HG03095 (cell line): ENCODE data around the gene C18orf63.
"Not testable (repeated sequence)": the region's sequence is repeated elsewhere in the genome, so short reads cannot be mapped to it uniquely, and the experiment has no call there.

ENCODE experiments used
- ATAC-seq: cut with Tn5 transposase; IDR thresholded peaks from one replicate; pipeline ENCODE4 v1.9.1; 2021; ENCODE audit warnings: moderate library complexity; ENCODE audit not compliant: unreplicated experiment

Gene C18orf63

DNA sequence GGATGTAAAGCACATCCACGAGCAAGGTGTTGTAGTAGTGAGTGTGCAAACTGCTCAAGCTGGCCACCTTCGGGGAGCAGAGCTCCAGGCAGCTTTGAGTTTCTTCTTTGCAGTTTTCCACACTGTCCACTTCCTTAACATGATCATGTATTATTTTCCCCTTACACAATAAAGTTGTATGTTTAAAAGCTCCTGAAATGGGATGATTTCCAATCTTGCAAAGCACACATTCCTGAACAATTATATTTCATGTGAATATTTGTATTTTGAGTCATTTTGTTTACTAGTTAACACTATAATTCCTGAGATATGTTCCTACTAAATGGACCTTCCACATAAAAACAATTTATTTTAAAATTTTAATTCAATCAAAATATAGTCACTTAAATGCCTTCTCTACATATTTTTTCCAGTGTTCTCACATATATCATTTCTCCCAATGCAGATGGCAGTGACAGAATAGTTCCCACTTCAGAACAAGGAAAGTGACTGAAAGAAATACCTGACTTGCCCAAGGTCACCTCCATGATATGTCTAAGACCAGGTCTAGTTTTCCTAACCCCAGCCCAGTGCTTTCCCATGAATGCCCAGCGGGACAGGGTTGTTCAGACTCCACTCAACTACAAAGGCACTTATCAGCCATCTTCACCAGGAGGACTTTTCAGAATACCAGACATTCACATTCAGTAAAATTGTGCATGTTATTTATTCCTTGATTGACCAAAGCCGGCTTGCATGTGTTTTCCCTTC, 29.4 kb upstream of the C18orf63 start:
- ATAC-seq, result no peak

DNA sequence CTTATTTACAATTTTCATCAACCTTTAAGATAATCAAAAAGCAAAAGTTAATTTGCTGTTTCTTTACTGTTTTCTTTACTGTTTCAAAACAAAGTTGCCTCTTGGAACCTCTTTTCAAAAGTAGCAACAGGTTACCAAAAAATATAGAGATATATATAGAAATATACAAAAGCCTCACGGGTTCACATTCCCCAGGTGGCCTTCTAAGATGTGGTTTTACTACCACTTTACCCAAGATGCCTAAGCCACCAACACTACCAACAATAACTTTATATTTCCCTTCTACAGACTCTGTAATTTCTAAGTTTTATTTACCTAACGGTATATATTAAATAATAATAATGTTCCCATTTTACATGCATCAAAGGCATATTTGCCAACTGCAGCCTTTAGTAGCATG, 28.8 kb upstream of the C18orf63 start:
- ATAC-seq, result no peak

DNA sequence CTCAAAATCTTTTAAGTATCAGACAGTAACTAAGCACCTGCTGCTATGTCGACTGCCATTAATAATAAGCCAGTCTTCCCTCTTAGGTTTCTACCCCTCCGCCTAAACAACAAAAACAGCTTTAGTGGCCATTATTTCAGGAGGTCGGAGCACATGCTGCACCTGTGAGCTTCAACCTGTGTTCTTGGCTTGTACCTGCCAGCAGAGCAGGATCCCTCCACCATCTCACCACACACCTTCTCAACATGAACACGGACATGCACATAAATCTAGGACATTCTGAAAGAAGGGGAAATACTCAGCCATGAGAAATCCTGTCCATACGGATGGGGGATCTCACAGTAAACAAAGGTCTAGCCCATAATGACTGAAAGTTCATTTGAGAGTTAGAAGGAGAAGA, 27.6 kb upstream of the C18orf63 start:
- no peak for ATAC-seq

DNA sequence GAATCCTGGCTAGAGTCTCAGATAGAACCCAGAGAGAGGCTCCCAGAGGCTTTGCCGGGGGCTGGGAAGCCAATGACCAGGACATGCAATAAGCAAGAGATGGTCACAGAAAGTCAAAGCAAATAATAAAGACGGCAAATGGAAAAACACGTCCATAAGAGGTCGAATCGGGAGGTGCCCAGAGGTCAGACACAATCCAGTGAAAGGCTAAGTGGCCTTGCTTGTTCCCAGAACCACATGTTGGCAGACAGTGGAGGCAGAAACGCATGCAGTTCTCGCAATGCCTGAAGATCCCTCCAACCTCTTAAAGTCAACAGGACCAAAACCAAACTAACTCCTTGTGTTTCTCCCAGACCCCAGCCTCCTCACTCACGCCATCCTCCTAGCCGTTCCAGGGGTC, 26.9 kb upstream of the C18orf63 start:
- no peak for ATAC-seq

DNA sequence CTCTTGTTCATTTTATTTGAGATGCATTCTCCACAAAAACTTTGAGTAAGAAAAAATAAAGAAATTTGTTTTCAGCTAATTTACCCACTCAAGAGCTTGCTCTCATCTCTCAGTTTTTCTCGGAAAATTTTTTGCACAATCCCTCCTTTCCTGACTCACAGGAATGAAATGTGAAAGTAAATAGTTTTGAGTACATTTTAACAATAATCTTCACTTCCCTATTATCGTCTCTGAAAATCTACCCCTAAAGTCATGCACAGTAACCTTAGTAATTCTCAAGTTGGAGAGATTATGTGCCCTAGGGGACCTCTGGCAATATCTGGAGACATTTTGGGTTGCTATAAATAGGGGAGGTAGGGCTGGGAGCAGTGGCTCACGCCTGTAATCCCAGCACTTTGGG, 26.5 kb upstream of the C18orf63 start:
- no peak for ATAC-seq

DNA sequence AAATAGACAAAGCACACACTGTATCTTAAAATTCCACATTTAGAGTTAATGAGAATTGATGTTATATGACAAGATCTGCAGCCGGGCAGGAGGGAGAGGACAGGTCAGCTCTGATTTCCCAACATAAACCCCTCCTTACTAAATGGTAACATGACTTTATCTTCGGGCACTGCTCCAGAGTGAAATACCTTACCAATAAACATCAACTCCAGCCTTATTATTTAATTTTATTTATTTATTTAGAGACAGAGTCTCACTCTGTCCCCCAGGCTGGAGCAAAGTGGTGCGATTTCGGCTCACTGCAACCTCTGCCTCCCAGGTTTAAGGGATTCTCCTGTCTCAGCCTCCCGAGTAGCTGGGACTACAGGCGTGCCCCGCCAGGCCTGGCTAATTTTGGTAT, 25.6 kb upstream of the C18orf63 start:
- ATAC-seq, result no peak

DNA sequence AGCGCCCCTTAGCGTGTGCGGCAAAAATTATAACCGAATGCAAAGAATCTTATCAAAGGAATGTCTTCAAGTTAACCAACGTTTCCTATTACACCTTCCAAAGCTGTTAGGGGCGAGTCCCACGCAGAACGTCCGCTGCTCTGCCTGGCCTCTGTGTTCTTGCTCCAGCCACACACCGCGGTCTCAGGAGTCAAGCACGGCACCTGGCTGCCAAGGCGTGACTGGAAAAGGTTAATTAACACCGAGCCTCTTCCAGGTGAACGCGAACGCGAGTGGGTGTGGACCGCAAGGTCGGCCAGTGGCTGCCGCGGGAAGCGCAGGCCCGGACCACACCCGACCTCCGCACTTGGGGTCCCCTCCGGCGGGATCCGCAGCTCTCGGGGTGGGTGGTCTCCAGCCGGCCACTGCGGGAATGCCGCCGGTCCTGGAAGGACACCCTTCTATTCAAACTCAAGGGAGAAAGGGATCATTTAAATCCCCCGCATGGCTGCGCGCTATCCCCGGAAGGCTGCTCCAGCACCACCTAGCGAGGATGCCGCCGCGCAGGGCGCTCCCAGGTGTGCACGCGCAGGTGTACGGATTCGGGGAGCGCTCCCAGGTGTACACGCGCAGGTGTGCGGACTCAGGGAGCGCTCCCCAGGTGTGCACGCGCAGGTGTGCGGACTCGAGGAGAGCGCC, 24.7 kb upstream of the C18orf63 start:
- no peak for ATAC-seq

DNA sequence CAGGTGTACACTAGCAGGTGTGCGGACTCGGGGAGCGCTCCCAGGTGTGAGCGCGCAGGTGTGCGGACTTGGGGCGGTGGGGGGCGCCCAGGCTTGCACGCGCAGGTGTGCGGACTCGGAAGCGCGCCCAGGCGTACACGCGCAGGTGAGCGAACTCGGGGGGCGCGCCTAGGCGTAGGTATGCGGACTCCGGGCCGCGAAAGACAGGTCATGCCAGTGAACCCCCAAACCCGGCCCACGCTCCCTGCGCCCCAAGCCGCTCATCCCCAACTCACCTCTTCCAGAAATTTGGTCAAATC, 24.2 kb upstream of the C18orf63 start:
- no peak for ATAC-seq

DNA sequence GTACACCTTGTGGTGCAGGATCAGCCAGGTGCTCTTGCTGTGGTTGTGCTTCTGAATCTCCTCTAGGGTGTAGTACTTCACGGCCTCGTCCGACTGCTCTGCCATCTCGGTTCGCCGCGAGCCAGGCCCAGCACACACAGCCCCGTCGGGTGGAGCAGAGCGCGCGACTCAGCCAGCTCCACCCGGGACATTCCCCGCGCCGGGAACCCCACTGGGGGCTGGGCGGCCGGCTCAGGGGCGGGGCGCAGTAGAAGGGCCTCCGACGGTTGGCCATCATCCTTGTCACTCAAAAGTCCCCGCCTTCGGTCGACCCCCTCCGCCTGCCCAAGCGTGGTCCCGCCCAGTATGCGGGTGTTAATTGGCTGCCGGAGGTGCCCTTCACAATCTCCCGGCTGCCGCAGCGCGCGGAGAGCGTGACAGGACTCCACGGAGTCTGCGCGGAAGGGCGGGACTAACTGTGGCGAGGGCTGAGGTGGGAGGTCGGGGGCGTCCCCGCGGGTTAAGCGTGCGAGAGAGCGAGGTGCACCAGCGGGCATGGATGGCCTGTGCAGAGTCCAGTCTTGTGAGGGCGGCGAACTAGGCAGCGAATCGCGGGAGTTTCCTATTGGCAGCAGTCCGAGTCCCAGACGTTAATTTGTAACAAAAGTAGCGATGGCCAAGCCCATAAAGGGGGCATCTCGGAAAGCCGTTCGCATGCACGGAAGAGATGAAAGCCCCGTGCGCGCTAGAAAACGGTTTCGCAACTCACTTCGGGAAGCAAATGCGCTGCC, 23.7 kb upstream of the C18orf63 start, which contains the start of gene CYB5A:
TSS of gene CYB5A (minus strand) at position 193 of the 770 bp plus-strand sequence. CDS start at position 105, 88 bp downstream.
- peak; percentile 99 for ATAC-seq

DNA sequence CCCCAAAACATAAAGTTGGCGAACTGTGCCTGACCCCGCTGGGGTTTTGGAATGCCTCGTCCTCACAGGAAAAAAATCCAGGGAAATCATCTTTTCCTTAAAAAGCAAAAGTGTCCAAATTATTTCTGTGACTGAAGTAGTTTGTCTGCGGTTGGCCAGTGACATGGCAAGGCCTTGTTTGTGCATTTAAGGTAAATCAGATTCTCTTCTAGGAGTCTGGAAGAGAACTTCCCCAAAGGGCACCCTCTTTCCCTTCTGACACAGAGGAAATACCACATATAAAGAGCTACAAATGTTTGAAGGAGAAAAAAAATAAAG, 23.1 kb upstream of the C18orf63 start:
- ATAC-seq, result no peak

DNA sequence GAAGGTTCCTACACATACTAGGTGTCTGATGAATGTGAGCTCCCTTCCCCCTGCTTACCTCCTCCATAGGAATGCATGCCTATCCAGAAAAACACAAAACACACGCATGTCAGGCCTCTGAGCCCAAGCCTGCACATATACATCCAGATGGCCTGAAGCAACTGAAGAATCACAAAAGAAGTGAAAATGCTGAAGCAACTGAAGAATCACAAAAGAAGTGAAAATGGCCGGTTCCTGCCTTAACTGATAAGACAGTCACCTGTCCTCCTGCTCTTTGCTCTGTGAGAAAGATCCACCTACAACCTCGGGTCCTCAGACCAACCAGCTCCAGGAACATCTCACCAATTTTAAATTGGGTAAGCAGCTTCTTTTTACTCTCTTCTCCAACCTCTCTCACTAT, 22.7 kb upstream of the C18orf63 start:
- not testable (repeated sequence) for ATAC-seq

DNA sequence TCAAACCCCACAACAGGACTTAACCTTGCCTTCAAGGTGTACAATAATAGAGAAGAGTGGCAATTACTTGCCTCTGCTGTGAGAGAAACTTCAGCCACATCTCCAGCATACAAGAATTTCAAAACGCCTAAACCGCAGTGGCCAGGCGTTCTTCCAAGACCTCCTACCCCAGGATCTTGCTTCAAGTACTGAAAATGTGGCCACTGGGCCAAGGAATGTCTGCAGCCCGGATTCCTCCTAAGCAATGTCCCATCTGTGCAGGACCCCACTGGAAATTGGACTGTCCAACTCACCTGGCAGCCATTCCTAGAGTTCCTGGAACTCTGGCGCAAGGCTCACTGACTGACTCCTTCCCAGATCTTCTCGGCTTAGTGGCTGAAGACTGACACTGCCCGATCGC, 21.1 kb upstream of the C18orf63 start:
- no peak for ATAC-seq

DNA sequence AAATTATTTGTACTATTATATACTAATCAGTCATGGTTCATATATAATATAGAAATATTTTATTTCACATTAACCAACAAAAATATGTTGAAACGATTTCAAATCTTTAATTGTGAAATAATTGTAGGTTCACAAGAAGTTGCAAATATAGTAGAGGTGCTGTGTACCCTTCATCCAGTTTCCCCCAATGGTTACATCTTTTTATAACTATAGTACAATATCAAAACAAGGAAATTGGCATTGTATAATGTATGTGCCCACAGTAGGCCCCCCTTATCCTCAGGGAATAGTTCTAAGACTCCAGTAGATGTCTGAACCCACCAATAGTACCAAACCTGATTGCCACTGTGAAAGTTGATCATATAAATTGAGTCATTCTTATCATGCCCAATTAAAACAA, 16.5 kb upstream of the C18orf63 start:
- ATAC-seq, result no peak

DNA sequence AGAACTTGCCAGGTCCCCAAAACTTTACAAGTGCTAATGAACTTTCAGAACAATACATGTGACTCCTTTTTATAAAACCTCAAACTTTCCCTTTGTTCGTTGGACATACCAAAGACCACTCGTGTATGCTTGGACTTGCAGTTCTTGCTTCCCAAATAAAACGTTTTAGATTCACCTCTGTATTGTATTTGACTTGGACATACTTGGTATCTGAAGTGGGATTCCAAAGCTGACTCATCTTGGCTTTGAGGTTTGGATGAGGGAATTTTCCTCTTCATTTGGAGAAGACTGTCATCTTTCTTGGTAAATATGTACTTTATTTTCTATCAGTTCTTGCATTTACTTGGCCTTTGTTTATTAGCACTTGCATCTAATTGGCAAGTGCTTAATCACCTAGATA, 15.9 kb upstream of the C18orf63 start:
- no peak for ATAC-seq

DNA sequence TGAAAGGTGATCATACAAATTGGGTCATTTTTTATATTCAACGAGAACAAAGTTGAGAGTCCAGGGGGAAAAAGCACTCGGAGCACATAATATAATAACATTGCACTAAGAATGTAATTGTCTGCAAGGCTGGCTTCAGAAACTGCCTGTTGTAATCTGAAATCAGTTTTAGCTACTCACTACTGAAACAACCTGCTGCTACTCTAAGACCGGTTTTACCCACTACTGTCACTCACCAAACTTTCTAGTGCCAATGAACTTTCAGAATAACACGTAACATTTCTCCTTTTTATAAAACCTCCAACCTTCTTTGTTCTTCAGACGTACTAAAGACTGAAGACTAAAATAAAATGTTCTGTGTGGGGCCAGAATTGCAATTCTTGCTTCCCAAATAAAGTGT, 12.3 kb upstream of the C18orf63 start:
- no peak for ATAC-seq

DNA sequence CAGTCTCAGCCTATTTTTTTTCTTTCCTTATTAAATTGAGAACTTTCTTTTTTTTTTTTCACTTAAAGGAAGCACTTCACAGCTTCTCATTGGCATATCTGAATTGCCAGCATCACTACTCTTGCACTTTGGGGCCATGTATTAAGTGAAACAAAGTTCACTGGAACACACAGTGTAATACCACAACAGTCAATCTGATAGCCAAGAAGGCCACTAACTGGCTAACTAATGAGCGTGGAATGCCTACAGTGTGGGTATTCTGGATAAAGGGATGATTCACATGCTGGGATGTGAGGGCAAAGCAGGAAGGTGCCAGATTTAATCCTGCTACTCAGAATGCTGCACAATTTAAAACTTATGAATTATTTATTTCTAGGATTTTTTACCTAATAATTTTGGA, 11.7 kb upstream of the C18orf63 start:
- no peak for ATAC-seq

DNA sequence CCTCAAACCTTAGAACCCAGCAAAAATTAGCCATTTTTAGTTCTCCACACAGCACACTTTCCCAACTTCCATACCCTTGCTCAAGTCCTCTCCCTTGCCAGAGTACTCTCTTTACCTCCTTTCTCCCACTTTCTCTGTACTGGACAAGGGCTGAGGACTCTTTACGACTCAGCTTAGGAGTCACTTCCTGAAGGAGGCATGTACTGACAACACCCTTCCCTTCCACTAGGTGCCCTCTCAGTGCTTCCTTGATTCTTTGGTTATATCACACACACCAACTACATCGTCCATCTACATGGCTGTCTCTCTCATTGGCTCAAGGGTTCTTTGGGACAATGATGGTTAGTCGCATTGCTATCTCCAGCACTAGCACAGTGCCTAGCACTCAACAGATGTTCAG, 5.2 kb upstream of the C18orf63 start:
- no peak for ATAC-seq

DNA sequence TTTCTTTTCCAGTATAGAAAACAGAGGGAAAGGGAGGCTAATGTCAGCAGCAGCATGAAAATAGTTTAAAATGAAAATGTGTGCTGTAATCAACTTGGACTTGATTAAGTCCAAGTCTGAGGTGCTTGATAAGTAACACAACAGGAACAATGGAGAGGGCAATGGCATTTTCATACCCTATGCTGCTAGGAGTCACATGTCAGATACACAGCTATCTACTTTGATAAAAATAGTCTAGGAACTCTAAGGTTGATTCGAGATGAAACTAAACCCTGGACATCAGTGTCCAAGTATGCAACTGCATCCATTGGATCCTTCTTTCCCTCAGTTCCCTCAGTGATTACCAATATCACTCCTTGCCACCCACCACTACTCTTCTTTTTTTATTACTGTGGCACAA, 4.6 kb upstream of the C18orf63 start:
- ATAC-seq, result no peak

DNA sequence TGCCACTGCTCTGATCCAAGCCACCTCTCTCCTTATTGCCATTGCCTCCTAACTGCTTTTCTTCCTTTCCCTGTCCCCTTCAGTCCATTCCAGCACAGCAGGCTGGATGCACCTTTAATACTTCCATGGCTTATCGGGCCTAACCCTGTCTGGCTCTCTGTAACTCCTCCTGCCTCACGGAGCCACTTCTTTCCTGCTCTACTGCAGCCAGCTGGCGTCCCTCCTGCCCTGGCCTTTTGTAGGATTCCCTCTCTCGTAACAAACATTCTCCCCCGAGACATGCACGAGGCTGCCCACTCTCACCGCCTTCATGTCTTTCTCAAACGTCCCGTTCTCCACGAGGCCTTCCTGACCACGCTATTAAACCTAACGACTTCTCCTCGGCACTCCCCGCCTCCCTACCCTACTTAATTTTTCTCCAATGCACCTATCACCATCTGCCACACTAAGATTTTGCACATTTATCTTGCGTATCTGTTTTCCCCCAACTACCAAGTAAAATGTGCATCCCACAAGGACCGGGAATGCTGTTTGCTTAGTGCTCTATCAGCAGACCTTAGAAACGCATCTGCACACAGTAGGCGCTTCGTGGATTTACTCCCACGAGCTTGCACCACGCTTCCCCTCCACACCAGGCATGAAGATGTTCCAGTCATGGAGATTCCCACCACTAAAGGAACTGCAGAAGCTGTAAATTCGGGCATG, 728 bp upstream of the C18orf63 start:
- no peak for ATAC-seq

DNA sequence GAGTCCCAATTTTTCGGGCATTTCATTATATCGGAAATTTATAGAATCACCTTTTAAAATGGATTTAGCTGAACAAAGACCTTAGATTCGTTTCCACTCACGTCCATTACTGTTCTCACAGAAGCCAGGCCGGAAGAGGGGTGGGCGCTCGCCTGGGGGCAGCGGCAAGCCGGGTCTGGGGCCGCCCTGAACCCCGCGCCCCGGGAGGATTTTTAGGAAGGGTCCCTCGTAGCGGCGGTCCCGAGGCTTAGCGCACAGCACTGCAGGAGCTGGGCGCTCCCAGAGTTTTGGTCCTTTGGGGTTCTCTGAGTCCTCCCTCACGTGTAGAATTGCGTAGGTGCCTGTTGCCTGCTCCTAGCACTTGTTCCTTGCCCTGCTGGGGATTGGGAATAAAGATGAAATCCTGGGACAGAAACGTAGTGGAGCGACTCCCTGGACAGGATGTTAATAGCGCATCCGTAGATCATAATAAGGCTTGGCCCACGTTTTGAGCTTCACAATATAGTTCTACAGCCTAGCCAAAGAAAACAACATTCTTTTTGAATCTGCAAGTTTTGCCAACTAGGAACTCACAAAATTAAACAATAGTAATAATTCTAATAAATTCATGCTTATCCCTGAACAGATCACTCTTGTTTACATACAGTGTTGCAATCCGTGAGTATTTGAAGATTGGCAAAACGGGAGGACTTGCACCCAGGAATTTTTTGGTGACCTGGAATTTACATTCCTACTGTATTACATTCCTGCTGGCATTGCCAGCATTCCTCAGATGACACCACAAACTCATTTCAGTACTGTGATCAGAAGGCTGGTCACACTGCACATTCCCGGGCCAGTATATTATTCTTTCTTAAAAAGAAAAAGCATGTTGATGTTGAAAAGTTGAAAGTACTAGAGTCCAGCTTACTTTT, 875 bp downstream of the C18orf63 start:
- ATAC-seq, result no peak

DNA sequence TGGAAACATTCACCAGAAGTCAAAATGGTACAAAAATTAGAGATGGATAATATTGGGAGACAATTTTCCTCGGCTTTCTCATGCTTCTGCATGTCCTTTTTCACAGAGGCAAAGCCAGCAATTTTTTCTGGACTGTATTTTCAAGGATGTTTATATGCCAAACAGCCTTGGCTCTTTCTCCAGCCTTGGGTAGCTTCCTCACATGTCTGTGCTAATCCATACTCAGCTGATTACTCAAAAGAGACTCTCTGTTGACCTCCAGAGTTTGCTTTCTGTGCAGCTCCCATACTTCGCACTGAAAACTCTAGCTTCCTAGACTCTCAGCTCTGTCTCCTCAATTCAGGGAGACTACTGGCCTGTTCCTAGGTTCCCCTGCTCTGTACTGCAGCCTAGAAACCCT, 10.6 kb downstream of the C18orf63 start:
- ATAC-seq, result no peak
